NCI-H187 (cell line): ENCODE results near the gene ASB16.
"Not testable (repeated sequence)": the region's sequence is repeated elsewhere in the genome, so short reads cannot be mapped to it uniquely, and the experiment has no call there.

ENCODE experiments used
- DNase-seq, 2 experiments: peaks; one replicate each; lab custom pipeline; 2025; lab: John Stamatoyannopoulos, UW

ASB16 gene

GRCh38 chr17:44147812-44148211 lies 22.7 kb upstream of the ASB16 start:
- no peak for DNase-seq

DNA sequence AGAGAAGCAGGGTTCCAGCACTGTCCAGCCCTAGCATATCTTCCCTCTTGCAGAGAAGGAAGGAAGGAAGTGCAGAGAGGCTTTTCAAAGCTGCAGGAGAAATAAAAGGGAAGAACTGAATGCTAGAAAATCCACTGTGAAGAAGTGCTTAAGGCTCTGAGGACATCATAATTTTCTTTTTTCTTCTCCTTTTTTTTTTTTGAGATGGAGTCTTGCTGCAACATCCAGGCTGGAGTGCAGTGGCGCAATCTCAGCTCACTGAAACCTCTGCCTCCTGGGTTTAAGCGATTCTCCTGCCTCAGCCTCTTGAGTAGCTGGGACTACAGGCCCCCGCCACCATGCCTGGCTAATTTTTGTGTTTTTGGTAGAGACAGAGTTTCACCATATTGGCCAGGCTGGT lies 21.4 kb upstream of the ASB16 start:
- DNase-seq: not testable (repeated sequence)

DNA sequence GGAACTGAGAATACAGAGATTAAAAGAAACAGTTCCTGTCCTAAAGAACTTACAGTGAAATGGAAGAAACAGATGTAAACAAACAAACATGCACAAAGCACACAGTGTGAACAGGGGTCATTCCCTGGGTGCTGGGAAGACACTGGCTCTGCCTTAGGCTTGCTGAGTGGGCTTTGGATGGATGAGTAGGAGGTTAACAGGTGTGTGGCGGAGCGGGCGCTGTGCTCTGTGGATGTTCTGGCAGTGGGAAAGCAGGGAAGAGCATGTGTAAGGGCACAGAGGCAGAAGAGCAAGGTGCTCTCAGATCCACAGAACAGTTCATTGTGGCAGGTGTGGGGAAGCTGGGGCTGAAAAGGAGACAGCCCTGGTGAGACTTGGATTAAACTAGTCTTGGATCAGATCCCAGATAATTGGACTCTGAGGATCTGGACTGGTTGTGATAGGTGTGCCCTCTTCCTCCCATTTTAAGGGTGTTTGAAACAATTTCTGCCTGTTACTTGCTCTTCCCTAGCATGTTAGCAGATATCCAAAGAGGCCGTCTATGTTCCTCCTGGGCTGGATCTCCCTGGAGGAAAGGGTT lies 20.7 kb upstream of the ASB16 start:
- DNase-seq: no peak

GRCh38 chr17:44152875-44153274 lies 17.6 kb upstream of the ASB16 start:
- no peak for DNase-seq

DNA sequence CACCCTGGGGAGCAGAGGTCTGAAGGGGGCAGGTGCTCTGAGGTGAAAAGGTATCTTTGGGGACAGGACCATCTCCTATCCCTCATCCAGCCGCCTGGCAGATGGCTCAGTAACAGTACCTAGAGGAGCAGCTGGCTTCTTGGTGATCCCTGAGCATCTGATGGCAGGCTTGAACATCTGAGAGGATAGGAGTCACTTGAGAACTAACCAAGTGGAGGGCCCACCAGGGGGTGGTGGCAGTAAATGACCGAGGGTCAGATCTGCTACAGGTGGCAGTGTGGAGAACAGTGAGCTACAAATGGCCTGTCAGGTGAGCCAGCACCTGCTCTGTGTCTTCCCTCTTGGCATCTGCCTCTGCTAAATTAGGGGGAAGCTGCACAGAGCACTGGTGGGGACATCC lies 15.0 kb upstream of the ASB16 start:
- DNase-seq: peak; percentile 51 to 75

- DNase-seq: no peak
Measured at GRCh38 chr17:44159519-44160210, 10.8 kb upstream of the ASB16 start.

GRCh38 chr17:44164476-44164875 lies 6.0 kb upstream of the ASB16 start:
- no peak for DNase-seq

GRCh38 chr17:44167181-44167861 lies 3.2 kb upstream of the ASB16 start:
- DNase-seq: no peak

DNA sequence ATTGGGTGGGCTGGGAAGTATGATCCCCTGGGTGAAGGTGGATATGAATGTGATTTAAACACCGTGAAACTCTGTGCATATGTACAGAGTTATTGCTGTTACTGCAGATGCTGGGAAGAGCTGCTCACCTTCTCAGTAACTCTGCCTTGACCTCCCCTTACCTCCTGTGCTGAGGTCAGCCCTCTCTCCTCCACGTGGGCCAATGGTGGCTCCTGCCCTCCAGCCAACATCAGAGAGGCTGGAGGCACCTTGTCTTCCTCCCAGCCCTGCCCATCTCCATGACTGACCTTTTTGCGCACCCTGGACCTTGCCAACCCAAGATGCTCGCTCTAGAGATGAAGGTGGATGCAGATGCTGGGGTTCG lies 387 bp upstream of the ASB16 start:
- no peak for DNase-seq

DNA sequence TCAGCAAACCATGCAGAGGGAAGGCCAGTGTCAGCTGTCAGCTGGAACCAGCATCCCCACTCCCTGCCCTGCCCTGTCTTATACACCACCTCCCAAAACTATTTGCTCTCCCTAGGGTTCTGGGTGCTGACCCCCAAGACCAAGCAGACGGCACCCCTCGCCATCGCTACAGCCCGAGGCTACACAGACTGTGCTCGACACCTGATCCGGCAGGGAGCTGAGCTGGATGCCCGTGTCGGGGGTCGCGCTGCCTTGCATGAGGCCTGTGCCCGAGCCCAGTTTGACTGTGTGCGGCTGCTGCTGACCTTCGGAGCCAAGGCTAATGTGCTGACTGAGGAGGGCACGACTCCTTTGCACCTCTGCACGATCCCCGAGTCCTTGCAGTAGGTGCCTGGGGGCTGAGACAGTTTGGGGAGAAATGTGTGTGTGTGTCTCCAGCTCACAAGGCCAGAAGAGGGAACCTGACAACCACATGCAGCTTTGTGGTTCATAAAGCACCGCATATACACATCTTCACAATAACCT lies 1.5 kb downstream of the ASB16 start:
- no peak for DNase-seq

DNA sequence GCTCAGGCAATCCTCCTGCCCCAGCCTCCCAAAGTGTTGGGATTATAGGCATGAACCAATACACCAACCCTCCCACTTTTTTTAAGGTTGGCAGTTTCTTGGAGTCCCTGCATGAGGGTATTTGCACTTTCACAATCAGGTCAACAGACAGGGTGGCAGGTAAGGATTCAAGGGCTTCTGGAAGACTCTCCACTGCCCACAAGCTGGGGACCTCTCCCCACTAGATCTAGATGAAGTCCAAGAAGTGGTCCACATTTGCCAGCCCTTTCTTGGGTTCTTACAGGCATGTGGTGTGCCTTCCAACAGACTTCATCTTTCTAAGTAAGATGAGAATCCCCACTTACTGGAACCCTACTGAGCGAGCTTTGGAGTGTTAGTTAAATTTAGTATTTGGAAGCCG lies 3.9 kb downstream of the ASB16 start:
- DNase-seq: no peak

GRCh38 chr17:44176257-44176656 lies 5.8 kb downstream of the ASB16 start:
- no peak for DNase-seq

DNA sequence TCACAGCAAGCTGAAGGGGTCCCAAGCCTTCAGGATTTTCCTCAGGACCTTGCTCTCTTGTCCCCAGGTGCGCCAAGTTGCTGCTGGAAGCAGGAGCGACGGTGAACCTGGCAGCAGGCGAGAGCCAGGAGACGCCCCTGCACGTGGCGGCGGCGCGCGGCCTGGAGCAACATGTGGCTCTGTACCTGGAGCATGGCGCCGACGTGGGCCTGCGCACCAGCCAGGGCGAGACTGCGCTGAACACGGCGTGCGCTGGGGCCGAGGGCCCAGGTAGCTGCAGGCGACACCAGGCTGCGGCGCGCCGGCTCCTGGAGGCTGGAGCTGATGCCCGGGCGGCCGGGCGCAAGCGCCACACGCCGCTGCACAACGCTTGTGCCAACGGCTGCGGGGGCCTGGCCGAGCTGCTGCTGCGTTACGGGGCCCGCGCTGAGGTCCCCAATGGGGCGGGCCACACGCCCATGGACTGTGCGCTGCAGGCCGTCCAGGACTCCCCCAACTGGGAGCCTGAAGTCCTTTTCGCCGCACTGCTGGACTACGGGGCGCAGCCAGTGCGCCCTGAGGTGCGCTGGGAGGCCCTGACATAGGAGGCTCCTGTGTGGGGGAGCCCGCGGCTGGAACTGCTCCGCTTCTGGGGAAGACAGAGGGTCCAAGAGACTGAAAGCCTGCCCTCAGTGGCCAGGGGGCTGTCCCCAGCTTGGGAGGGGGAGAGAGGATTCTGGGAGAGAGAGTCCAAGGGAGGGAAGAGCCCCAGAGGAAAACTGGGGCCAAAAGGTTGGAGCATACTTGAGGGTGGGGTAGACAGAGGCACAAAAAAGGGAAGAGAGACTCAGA lies 6.4 kb downstream of the ASB16 start:
- no peak for DNase-seq

DNA sequence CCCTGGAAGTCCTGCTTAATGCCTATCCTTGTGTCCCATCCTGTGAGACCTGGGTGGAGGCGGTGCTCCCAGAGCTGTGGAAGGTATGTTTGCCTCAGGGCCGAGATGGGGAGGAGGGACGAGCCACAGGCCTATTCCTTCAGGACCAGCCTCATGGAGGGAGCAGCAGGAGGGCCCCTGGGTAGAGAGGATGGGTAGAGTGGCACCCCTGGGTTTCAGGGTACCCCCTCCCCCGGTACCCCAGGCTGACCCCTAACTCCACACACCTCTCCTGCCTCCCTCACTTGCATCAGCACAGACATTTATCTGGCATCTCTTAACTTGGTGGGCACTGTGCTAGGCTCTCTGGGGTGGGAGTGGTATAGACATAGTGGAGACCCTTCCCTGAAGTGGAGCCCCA lies 7.1 kb downstream of the ASB16 start:
- no peak for DNase-seq

DNA sequence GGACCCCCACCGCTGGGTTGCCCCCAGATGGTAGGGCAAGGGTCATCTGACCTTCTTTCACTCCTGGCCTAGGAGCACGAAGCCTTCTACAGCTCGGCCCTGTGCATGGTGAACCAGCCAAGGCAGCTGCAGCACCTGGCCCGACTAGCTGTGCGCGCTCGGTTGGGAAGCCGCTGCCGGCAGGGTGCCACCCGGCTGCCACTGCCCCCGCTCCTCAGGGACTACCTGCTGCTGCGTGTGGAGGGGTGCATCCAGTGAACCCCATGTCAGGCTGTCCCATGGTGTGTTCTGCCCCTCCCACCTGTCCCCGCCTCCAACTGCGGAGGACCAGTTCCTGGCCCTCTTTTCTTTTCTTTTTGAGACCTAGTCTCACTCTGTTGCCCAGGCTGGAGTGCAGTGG lies 7.6 kb downstream of the ASB16 start:
- no peak for DNase-seq

GRCh38 chr17:44183024-44183423 lies 12.5 kb downstream of the ASB16 start:
- no peak for DNase-seq

- no peak for DNase-seq
Measured at GRCh38 chr17:44184212-44184810, 13.8 kb downstream of the ASB16 start.

GRCh38 chr17:44186307-44187130 lies 16.0 kb downstream of the ASB16 start, which contains the start of gene TMUB2:
TMUB2 (plus strand) TSS chr17:44186972; CDS start chr17:44187709, 737 bp downstream.
- DNase-seq: peak; percentile 97 to 98

DNA sequence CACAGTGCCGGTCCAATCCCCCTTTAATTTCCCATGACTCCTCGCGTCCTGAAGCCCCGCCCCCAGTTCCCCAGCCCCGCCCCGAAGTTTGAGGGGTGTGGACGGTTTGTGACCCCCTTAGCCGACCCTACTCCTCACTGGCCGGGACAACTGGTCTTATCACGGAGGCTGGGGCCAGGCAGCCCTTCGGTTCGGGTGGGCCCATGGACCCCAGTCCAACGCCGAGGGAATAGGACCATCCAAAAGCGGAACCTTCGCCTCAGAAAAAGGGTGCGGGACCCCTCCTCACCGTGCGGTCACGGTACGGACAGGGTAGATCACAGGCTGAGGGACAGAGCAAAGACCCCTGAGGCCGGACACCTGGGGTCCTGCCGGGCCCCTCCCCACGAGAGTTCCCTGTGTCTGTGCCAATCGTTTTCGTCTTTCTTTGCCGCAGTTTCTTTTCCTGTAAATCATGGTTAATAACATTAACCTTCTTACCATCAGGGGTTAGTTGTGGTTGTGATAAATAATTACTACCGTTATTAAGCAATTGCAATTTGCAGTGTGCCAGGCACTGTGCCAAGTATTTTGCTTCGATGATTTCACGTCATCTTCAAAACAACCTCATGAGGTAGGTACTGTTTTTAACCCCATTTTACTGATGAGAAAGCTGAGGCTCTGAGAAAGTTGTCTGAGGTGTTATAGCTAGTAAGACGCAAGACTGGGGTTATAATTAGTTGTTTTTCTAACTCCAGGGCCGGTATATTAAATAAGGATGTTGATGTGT lies 16.8 kb downstream of the ASB16 start:
- no peak for DNase-seq
